Natural killer cell treated with Interleukin-12 subunit alpha and Interleukin-12 subunit beta and Interleukin-15 and Interleukin-18, amount 100 ng/mL, for 72 hours (primary cell): Measurements from ENCODE around the gene ZNF619. TPM values are rescaled to one million over a fixed set of nuclear protein-coding genes. Genes with fewer than 3 reads are reported as not detected.
"Not testable (repeated sequence)": the region's sequence is repeated elsewhere in the genome, so short reads cannot be mapped to it uniquely, and the experiment has no call there.

Experiments
- ATAC-seq, 2 donors: fragments of 150-1000 bp; cut with Tn5 transposase in 1 of 2; sonication (Bioruptor Pico), chemical (Tn5 transposase) in 1 of 2; 2 replicates each; pipeline ENCODE4 v1.10.0; 2021
- DNase-seq: peaks from one replicate; pipeline ENCODE4 v3.0.0; 2022; ENCODE audit warnings: low spot score
- H3K27ac Mint-ChIP-seq, 2 donors: 1 replicate in 1 of 2; 2 replicates in 1 of 2; pipeline ENCODE4 v1.8.0; 2022; ENCODE audit warnings: mixed read lengths in 2 of 2, mild to moderate bottlenecking in 1 of 2, moderate library complexity in 1 of 2
- H3K27me3 Mint-ChIP-seq, 2 donors: 1 replicate in 1 of 2; 2 replicates in 1 of 2; pipeline ENCODE4 v1.8.0; 2022; ENCODE audit warnings: mixed read lengths in 2 of 2
- H3K36me3 Mint-ChIP-seq: one replicate; pipeline ENCODE4 v1.8.0; 2022; ENCODE audit warnings: mixed read lengths
- H3K4me1 Mint-ChIP-seq, 2 donors: 1 replicate in 1 of 2; 2 replicates in 1 of 2; pipeline ENCODE4 v1.8.0; 2022; ENCODE audit warnings: low read depth in 2 of 2, mixed read lengths in 2 of 2, mild to moderate bottlenecking in 1 of 2
- H3K4me3 Mint-ChIP-seq: one replicate; pipeline ENCODE4 v1.8.0; 2022; ENCODE audit warnings: mixed read lengths
- H3K9me3 Mint-ChIP-seq: 2 replicates; pipeline ENCODE4 v1.8.0; 2022; ENCODE audit warnings: mixed read lengths
- total RNA-seq, 2 donors: library from RNA; stranded (reverse); gene quantifications; one replicate each; pipeline ENCODE4 v1.2.3, GENCODE V29; 2022

ZNF619 gene
- total RNA-seq, 2 donors from 2014 or later = 7.5 to 12.6 TPM

DNA sequence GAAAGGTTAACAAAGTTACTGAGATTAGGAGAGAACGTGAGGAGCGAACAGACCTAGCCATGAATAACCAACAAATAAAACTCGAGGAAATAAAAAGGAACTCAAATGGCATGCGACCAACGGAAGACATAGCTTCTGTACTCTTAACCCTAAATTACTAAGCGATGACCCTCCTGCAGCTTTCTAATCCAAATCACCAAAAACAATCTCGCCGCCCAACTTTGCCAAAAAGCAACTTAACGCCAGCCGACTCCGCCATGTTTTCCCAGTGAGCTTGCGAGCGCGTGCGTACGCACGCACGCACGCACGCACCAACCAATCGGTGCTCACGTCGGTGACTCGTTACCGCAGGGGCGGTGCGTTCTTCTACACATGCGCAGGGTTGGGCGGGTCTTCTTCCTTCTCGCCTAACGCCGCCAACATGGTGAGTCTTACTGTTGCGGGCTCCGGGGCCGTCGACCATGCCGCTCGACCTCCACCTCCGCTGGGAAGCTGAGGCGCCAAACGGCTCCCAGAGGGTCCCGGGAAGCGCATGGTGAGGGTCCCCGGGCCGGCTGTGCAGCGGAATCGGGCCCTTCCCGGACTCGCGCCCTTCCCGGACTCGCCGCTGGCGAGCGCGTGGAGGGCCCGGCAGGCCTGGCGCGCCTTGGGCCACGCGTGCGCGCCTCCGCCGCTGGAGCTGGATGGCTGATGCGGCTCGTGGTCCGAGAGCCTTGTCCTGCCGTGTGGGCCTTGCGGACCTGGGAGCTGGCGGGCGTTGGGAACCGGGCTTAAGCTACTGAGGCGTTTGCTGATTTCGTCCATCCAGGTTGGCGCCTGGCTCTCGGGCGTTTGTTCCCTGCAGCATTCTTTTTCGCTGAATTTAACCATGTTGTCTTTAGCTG, 19.7 kb upstream of the ZNF619 start, which contains the start of gene RPL14:
RPL14 (plus strand) TSS at position 400 of the 884 bp plus-strand sequence; CDS start at position 533, 133 bp downstream.
- ATAC-seq (peak; percentile 86 to 89), DNase-seq (peak; percentile 94)
- peaks cover 40 to 43% of the 10 kb centered on the region in 2 donors for H3K4me1 Mint-ChIP-seq
- H3K4me3 Mint-ChIP-seq = peak within 1 kb of the TSS; percentile 87
- peak within 1 kb of the TSS; percentile 92 to 96 for H3K27ac Mint-ChIP-seq
- H3K27me3 Mint-ChIP-seq = no peaks in the 10 kb centered on the region
- peaks cover 2% of the 10 kb centered on the region for H3K9me3 Mint-ChIP-seq
- H3K36me3 Mint-ChIP-seq = peaks cover 31% of the 10 kb centered on the region

DNA sequence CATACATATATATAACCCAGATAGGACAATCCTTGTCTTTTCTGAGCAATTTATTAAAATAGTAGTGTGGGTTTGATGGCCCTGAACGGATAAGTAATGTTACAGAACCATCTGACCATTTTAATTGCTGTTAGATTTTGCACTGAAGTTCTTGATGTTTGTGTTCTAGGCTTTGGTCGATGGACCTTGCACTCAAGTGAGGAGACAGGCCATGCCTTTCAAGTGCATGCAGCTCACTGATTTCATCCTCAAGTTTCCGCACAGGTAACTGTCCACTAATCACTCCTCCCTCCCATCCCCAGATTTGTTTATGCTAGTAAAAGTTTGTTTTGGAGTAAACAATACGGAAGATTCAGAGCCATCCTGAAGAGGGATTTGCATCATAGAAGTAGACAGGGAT, 18.4 kb upstream of the ZNF619 start:
- peak overlapping the region; percentile 87 for H3K4me3 Mint-ChIP-seq

DNA sequence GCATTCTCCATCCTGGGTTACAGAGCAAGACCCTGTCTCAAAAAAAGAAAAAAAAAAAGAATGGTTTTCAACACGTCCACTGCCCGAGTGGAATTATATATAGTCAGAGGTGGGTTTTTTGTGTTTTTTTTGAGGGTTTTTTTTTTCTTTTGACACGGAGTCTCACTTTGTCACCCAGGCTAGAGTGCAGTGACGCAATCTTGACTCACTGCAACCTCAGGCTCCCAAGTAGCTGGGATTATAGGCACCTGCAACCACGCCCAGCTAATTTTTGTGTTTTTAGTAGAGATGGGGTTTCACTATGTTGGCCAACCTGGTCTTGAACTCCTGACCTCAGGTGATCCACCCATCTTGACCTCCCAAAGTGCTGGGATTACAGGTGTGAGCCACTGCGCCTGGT, 16.4 kb upstream of the ZNF619 start:
- H3K36me3 Mint-ChIP-seq = peaks cover 46% of the 10 kb centered on the region
- not testable (repeated sequence) for ATAC-seq, DNase-seq, H3K27me3 Mint-ChIP-seq, H3K9me3 Mint-ChIP-seq
- peak overlapping the region; percentile 59 for H3K4me3 Mint-ChIP-seq
- H3K4me1 Mint-ChIP-seq = peaks cover 42 to 45% of the 10 kb centered on the region in 2 donors
- H3K27ac Mint-ChIP-seq = peak overlapping the region; percentile 28 to 53

More for the DNA sequence above, 18.4 kb upstream of the ZNF619 start:
- Mint-ChIP-seq H3K4me1 (peaks cover 30 to 33% of the 10 kb centered on the region in 2 donors), H3K27ac (peak overlapping the region; percentile 92 to 96), H3K36me3 (peaks cover 31% of the 10 kb centered on the region), H3K27me3 (no peaks in the 10 kb centered on the region), H3K9me3 (peaks cover 2% of the 10 kb centered on the region)
- no peak for DNase-seq
- no peak for ATAC-seq

DNA sequence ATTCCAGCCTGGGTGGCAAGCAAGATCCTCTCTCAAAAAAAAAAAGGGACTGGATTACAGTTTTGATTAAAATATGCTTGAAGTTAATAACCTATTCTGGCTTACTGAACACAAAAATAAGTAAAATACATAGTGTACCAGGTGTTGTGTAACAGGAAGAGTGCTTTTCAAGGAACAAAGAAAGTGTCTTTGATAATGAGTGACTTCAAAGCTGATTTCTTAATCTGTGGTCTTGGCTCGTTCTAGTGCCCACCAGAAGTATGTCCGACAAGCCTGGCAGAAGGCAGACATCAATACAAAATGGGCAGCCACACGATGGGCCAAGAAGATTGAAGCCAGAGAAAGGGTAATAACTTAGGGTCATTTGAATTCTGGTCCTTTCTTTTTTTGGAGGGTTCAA, 15.8 kb upstream of the ZNF619 start:
- ATAC-seq (no peak), DNase-seq (no peak)
- H3K27ac Mint-ChIP-seq = peak overlapping the region; percentile 18 to 27
- H3K36me3 Mint-ChIP-seq = peaks cover 48% of the 10 kb centered on the region
- H3K27me3 Mint-ChIP-seq = no peaks in the 10 kb centered on the region
- peaks cover 37 to 42% of the 10 kb centered on the region in 2 donors for H3K4me1 Mint-ChIP-seq
- no peaks in the 10 kb centered on the region for H3K9me3 Mint-ChIP-seq
- peak overlapping the region; percentile 20 for H3K4me3 Mint-ChIP-seq

- H3K4me3 Mint-ChIP-seq, DNase-seq, H3K9me3 Mint-ChIP-seq, ATAC-seq, H3K27me3 Mint-ChIP-seq, H3K27ac Mint-ChIP-seq: not testable (repeated sequence)
- Mint-ChIP-seq H3K4me1 (peaks cover 28 to 39% of the 10 kb centered on the region in 2 donors), H3K36me3 (peaks cover 44% of the 10 kb centered on the region)
Observed at GRCh38 chr3:40462838-40463237, 14.1 kb upstream of the ZNF619 start.

DNA sequence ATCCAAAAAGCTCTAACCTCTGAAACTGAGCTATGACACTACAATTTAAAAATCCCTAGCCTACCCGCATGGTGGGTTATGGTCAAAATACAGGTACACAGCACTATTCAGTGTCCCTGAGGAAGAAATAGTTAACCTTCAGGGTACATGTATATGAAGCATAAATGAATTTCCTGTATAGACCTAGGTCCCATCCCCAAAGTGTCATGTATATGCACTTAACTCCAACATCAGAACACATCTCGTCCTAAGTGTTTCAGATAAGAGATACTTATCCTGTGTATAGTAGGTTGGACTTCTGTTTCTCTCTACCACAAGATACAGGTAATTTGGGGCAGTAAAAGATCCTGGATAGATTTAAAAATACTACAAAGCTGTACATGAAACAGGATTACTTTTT, 13.3 kb upstream of the ZNF619 start:
- H3K27ac Mint-ChIP-seq = peak overlapping the region in 1 of 2 donors; percentile 70
- peaks cover 21 to 31% of the 10 kb centered on the region in 2 donors for H3K4me1 Mint-ChIP-seq
- ATAC-seq (no peak), DNase-seq (no peak)
- H3K9me3 Mint-ChIP-seq = no peaks in the 10 kb centered on the region
- H3K36me3 Mint-ChIP-seq = peaks cover 37% of the 10 kb centered on the region
- H3K27me3 Mint-ChIP-seq = no peaks in the 10 kb centered on the region
- no peak overlapping the region for H3K4me3 Mint-ChIP-seq

DNA sequence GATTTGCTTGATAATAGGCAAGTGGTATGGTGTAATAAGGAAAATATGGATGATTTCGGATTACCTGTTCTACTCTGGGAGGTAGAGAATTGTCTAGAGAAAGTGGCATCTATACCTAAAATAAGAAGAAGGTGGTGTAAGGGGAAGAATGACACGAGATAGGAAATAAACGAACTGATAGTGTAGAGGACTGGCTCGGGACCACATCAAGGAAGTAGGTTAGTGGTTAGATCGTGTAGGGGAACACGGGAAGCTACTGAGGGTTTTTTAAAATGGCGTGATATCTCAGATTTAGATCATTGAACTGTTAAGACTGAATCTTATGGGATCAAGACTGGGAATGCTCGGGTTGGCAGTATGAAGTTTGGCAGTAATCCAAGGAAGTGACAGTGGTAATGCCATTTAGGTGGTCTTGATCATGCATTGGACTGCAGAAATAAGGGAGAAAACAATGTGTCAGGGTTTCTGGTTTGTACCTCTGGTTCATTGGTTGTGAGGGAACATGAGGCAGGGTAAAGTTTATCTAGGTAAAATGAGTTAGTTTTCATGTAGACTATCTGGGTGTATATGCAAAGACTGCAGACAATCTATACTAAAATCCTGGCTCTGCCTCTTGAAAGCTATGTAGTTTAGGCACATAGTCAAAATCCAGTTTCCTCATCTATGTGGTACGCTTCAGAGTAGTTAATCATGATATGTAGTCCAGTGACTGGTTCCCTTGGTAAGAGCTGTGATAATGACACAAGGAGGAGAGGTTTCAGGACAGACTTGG, 12.4 kb upstream of the ZNF619 start:
- Mint-ChIP-seq H3K36me3 (peaks cover 28% of the 10 kb centered on the region), H3K27me3 (no peaks in the 10 kb centered on the region), H3K4me1 (peaks cover 21 to 23% of the 10 kb centered on the region in 2 donors), H3K9me3 (no peaks in the 10 kb centered on the region), H3K27ac (peak overlapping the region; percentile 45 to 70), H3K4me3 (peak overlapping the region; percentile 38)
- ATAC-seq (peak in 1 of 2 donors; percentile 44), DNase-seq (no peak)

DNA sequence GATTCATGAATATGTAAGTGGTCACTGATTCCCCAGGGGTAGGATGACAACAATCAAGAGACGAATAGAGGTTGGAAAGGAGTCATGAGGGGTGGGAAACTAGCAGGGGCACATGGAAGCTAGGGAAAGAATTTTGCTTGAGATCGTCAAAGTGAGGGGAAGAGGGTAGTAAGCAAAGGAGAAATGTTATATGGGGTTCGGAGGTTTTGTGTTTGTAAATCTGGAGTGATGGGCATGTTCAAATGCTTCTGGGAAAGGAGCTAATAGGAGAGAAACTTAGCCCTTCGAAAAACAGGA, 11.9 kb upstream of the ZNF619 start:
- ATAC-seq = no peak
- Mint-ChIP-seq H3K9me3 (no peaks in the 10 kb centered on the region), H3K27ac (peak overlapping the region; percentile 45 to 70), H3K36me3 (peaks cover 28% of the 10 kb centered on the region), H3K4me3 (no peak overlapping the region), H3K27me3 (no peaks in the 10 kb centered on the region), H3K4me1 (peaks cover 20 to 23% of the 10 kb centered on the region in 2 donors)
- DNase-seq = no peak

DNA sequence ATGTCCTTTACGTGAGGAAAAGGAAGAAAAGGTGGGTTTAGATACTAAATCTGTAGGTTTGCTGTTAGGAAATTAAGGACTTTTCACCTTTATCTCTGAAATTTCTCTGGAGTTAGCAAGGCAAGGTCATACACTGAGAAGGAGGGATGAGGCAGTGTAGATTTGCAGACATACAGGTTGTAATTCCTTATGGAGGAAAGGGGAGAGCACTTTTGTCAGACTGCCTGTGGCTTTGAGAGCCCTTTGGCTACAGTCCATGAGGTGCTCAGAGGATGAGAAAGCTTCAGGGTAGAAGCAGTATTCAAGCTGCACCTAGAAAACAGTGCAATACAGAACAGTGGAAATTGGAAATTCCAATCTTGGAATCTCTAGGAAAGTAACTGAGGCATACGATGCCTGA, 11.5 kb upstream of the ZNF619 start:
- ATAC-seq (no peak), DNase-seq (no peak)
- H3K9me3 Mint-ChIP-seq = no peaks in the 10 kb centered on the region
- peaks cover 28% of the 10 kb centered on the region for H3K36me3 Mint-ChIP-seq
- H3K27ac Mint-ChIP-seq = peak overlapping the region; percentile 45 to 70
- H3K4me1 Mint-ChIP-seq = peaks cover 17 to 23% of the 10 kb centered on the region in 2 donors
- no peaks in the 10 kb centered on the region for H3K27me3 Mint-ChIP-seq
- no peak overlapping the region for H3K4me3 Mint-ChIP-seq

DNA sequence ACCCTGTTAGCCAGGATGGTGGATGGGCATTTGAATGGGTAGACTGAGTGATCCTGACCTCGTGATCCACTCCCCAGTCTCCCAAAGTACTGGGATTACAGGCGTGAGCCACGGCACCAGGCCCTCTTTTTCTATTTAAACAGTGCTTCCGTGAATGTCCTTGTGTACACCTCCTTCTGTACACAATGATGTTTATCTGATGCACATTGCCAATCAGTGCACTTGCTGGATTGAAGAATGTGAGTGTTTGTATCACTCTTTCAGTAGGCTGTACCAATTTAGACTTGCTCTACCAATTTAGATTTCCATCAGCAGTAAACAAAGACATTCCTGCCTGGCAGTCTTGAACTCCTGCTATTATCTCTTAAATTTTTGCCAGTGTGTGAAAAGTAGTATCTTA, 8.9 kb upstream of the ZNF619 start:
- Mint-ChIP-seq H3K36me3 (peaks cover 17% of the 10 kb centered on the region), H3K9me3 (no peaks in the 10 kb centered on the region), H3K27me3 (no peaks in the 10 kb centered on the region), H3K27ac (no peak overlapping the region), H3K4me1 (peaks cover 15 to 19% of the 10 kb centered on the region in 2 donors), H3K4me3 (no peak overlapping the region)
- DNase-seq = no peak
- no peak for ATAC-seq

- Mint-ChIP-seq H3K4me1 (peaks cover 0 to under 1% of the 10 kb centered on the region in 2 donors), H3K27ac (no peak overlapping the region), H3K36me3 (no peaks in the 10 kb centered on the region), H3K4me3 (no peak overlapping the region), H3K27me3 (no peaks in the 10 kb centered on the region), H3K9me3 (no peaks in the 10 kb centered on the region)
- DNase-seq (no peak), ATAC-seq (no peak)
Observed at GRCh38 chr3:40470701-40471100, 6.2 kb upstream of the ZNF619 start.

DNA sequence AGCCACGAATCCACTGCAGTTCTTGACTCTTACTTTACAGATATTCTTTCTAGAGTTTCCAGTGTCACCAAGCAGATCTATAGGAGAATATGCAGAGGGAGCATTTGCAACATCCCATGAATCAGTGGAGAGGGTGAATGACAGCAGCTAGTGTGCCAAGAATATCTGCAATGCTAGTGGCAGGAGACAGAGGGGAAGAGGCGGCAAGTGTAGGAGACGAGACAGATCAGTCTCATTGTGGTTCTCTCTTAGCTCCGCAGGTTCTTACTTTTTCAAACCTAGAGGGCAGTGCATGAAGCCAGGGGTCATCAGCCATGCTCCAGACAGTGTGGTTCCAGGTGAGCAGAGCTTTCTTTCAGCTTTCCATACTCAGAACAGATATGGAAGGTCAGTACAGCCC, 744 bp downstream of the ZNF619 start:
- Mint-ChIP-seq H3K27ac (peak overlapping the region; percentile 90 to 99), H3K4me3 (peak overlapping the region; percentile 93), H3K9me3 (no peaks in the 10 kb centered on the region), H3K4me1 (peaks cover 28 to 34% of the 10 kb centered on the region in 2 donors), H3K27me3 (no peaks in the 10 kb centered on the region), H3K36me3 (peaks cover 6% of the 10 kb centered on the region)
- ATAC-seq (no peak), DNase-seq (no peak)

GRCh38 chr3:40487172-40487571, 10.2 kb downstream of the ZNF619 start:
- no peaks in the 10 kb centered on the region for H3K27me3 Mint-ChIP-seq

DNA sequence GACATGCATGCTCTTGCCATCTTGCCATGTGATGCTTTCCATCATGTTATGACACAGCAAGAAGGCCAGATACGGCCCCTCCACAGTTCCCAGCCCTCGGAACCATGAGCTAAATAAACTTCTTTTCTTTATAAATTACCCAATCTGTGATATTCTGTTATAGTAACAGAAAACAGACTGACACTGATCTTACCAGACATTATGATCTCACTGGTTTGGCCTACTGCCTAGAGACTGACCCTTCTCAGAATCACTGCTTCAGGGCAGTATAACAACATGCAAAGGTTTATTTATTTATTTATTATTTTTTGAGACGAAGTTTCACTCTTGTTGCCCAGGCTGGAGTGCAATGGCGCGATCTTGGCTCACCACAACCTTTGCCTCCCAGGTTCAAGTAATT, 14.0 kb downstream of the ZNF619 start:
- ATAC-seq (no peak), DNase-seq (no peak)
- H3K27ac Mint-ChIP-seq = no peak overlapping the region
- peaks cover 26% of the 10 kb centered on the region for H3K36me3 Mint-ChIP-seq
- H3K4me1 Mint-ChIP-seq = no peaks in the 10 kb centered on the region
- peaks cover 9% of the 10 kb centered on the region for H3K9me3 Mint-ChIP-seq
- no peak overlapping the region for H3K4me3 Mint-ChIP-seq
- no peaks in the 10 kb centered on the region for H3K27me3 Mint-ChIP-seq

More at GRCh38 chr3:40487172-40487571, 10.2 kb downstream of the ZNF619 start:
- no peak overlapping the region for H3K27ac Mint-ChIP-seq
- peaks cover 28% of the 10 kb centered on the region for H3K36me3 Mint-ChIP-seq
- H3K4me1 Mint-ChIP-seq = peaks cover 4 to 5% of the 10 kb centered on the region in 2 donors
- peaks cover 9% of the 10 kb centered on the region for H3K9me3 Mint-ChIP-seq
- no peak for ATAC-seq
- DNase-seq = no peak
- no peak overlapping the region for H3K4me3 Mint-ChIP-seq
